ENCODE data around the gene SLC29A1. TPM values are rescaled to one million over a fixed set of nuclear protein-coding genes. Genes with fewer than 3 reads are reported as not detected.
A peak's percentile ranks its signal among the peaks of the same experiment; 100 is the strongest.

SLC29A1 gene
- total and polyA plus RNA-seq, 2 donors (not counting 1 experiment from before 2014, with no cell fraction given): 6.0 to 7.3 TPM

GRCh38 chr6:44220913-44221290 lies 2.5 kb upstream of the SLC29A1 start:
- ChIA-PET POLR2A (interaction anchor here (0.6 to 2.4 kb wide), 2 partner anchors 25 to 166 kb away, joined by 5 to 11 read pairs; partner anchors contain the start of genes CDC5L and HSP90AB1), CTCF (interaction anchor here (0.6 to 2.0 kb wide), 11 partner anchors 14 to 92 kb away, joined by 3 to 6 read pairs (median 3); partner anchors contain the start of gene AARS2)
- Histone ChIP-seq H3K4me2 (replicated peaks; ENCODE audit: low read depth, low read length, poor library complexity, severe bottlenecking) (no peak overlapping the region), H3K4me3 (ENCODE audit: control extremely low read depth in 1 of 5, extremely low read depth in 1 of 5, insufficient read depth in 1 of 5, low read depth in 2 of 5, low read length in 4 of 5) (no peak overlapping the region), H3K4me1 (ENCODE audit: control insufficient read depth in 2 of 2, insufficient read depth in 2 of 2, low read length in 2 of 2) (peaks cover 26 to 45% of the 10 kb centered on the region in 2 donors), H3K27ac (ENCODE audit: low read length in 2 of 2) (no peak overlapping the region), H2AFZ (ENCODE audit: insufficient read depth, low read depth, low read length, poor library complexity, severe bottlenecking) (no peak overlapping the region), H3K9ac (ENCODE audit: low read length) (no peak overlapping the region), H3K9me3 (ENCODE audit: control extremely low read depth in 1 of 3, control insufficient read depth in 2 of 3, insufficient read depth in 1 of 3, low read length in 2 of 3) (no peaks in the 10 kb centered on the region), H3K79me2 (ENCODE audit: control insufficient read depth, insufficient read depth, low read length) (no peaks in the 10 kb centered on the region), H3K36me3 (replicated peaks in 1 of 2; ENCODE audit: control extremely low read depth in 1 of 2, control insufficient read depth in 1 of 2, extremely low read depth in 1 of 2, insufficient read depth in 2 of 2, low read length in 1 of 2) (no peaks in the 10 kb centered on the region), H4K20me1 (ENCODE audit: control insufficient read depth, insufficient read depth, low read length, poor library complexity, severe bottlenecking) (no peaks in the 10 kb centered on the region), H3K27me3 (replicated peaks in 1 of 4; ENCODE audit: control extremely low read depth in 1 of 4, control insufficient read depth in 3 of 4, insufficient read depth in 4 of 4, low read length in 3 of 4) (peaks cover 0 to 2% (median 0%) of the 10 kb centered on the region in 4 experiments)
- peak overlapping the region; percentile 13 for H3K27ac Mint-ChIP-seq
- H3K27me3 Mint-ChIP-seq: no peaks in the 10 kb centered on the region
- DNase-seq: no peak
- ATAC-seq (ENCODE audit: low read depth): no peak
- WGBS (ENCODE audit: insufficient coverage): 92% methylated on average over 1 of the region's 4 CpGs
- TF ChIP-seq CTCF (IDR thresholded peaks at IDR 0.05): no peak
- TF ChIP-seq EZH2 (IDR thresholded peaks at IDR 0.05; ENCODE audit: borderline replicate concordance, insufficient read depth, low read depth, low read length, poor library complexity, severe bottlenecking): no peak
- H3K4me1 Mint-ChIP-seq: peaks cover 41% of the 10 kb centered on the region
- H3K4me3 Mint-ChIP-seq: peak overlapping the region; percentile 58
- no peaks in the 10 kb centered on the region for H3K9me3 Mint-ChIP-seq (ENCODE audit: insufficient read depth)
- intact Hi-C loops (cut with micrococcal nuclease): loop anchor here (1.0 to 5.0 kb wide), 4 partner anchors 44 to 166 kb away; partner anchors contain the start of genes CDC5L and NFKBIE

GRCh38 chr6:44221291-44221960 lies 2.0 kb upstream of the SLC29A1 start:
- Histone ChIP-seq H3K9me3 (ENCODE audit: control extremely low read depth in 1 of 3, control insufficient read depth in 2 of 3, insufficient read depth in 1 of 3, low read length in 2 of 3) (no peaks in the 10 kb centered on the region), H3K4me1 (ENCODE audit: control insufficient read depth in 2 of 2, insufficient read depth in 2 of 2, low read length in 2 of 2) (peaks cover 26 to 45% of the 10 kb centered on the region in 2 donors), H3K36me3 (replicated peaks in 1 of 2; ENCODE audit: control extremely low read depth in 1 of 2, control insufficient read depth in 1 of 2, extremely low read depth in 1 of 2, insufficient read depth in 2 of 2, low read length in 1 of 2) (no peaks in the 10 kb centered on the region), H3K4me3 (ENCODE audit: control extremely low read depth in 1 of 5, extremely low read depth in 1 of 5, insufficient read depth in 1 of 5, low read depth in 2 of 5, low read length in 4 of 5) (no peak overlapping the region), H4K20me1 (ENCODE audit: control insufficient read depth, insufficient read depth, low read length, poor library complexity, severe bottlenecking) (no peaks in the 10 kb centered on the region), H3K9ac (ENCODE audit: low read length) (no peak overlapping the region), H2AFZ (ENCODE audit: insufficient read depth, low read depth, low read length, poor library complexity, severe bottlenecking) (no peak overlapping the region), H3K79me2 (ENCODE audit: control insufficient read depth, insufficient read depth, low read length) (no peaks in the 10 kb centered on the region), H3K27me3 (replicated peaks in 1 of 4; ENCODE audit: control extremely low read depth in 1 of 4, control insufficient read depth in 3 of 4, insufficient read depth in 4 of 4, low read length in 3 of 4) (peaks cover 0 to 2% (median 0%) of the 10 kb centered on the region in 4 experiments), H3K27ac (ENCODE audit: low read length in 2 of 2) (no peak overlapping the region), H3K4me2 (replicated peaks; ENCODE audit: low read depth, low read length, poor library complexity, severe bottlenecking) (no peak overlapping the region)
- ATAC-seq (ENCODE audit: low read depth) (peak; percentile 40), DNase-seq (peak; percentile 81)
- peak overlapping the region; percentile 58 for H3K4me3 Mint-ChIP-seq
- TF ChIP-seq CTCF (IDR thresholded peaks at IDR 0.05): peak; percentile 80
- no peak for TF ChIP-seq EZH2 (IDR thresholded peaks at IDR 0.05; ENCODE audit: borderline replicate concordance, insufficient read depth, low read depth, low read length, poor library complexity, severe bottlenecking)
- POLR2A ChIA-PET: interaction anchor here (0.6 to 5.0 kb wide), 2 partner anchors 24 to 28 kb away, joined by 4 to 52 read pairs; partner anchors contain the start of gene HSP90AB1
- H3K27ac Mint-ChIP-seq: peak overlapping the region; percentile 13
- CTCF ChIA-PET: interaction anchor here (0.7 to 2.0 kb wide), 10 partner anchors 16 to 92 kb away, joined by 3 to 6 read pairs (median 4); partner anchors contain the start of gene AARS2
- peaks cover 41% of the 10 kb centered on the region for H3K4me1 Mint-ChIP-seq
- intact Hi-C loops (cut with micrococcal nuclease): loop anchor here (1.0 to 5.0 kb wide), 4 partner anchors 44 to 166 kb away; partner anchors contain the start of genes CDC5L and NFKBIE
- H3K9me3 Mint-ChIP-seq (ENCODE audit: insufficient read depth): no peaks in the 10 kb centered on the region
- 0% methylated on average over 1 of the region's 4 CpGs for WGBS (ENCODE audit: insufficient coverage)
- no peaks in the 10 kb centered on the region for H3K27me3 Mint-ChIP-seq
